ENCODE data around the gene NEAT1. TPM values are rescaled to one million over a fixed set of nuclear protein-coding genes. Genes with fewer than 3 reads are reported as not detected.

NEAT1 gene
- total RNA-seq, 1 donor from 2014 or later: 37.2 TPM

- Mint-ChIP-seq H3K27me3 (ENCODE audit: low read depth) (no peaks in the 10 kb centered on the region), H3K36me3 (ENCODE audit: low read depth) (no peaks in the 10 kb centered on the region), H3K9me3 (no peaks in the 10 kb centered on the region), H3K4me1 (peaks cover 17% of the 10 kb centered on the region), H3K27ac (ENCODE audit: unreplicated experiment) (no peak overlapping the region), H3K4me3 (no peak overlapping the region)
- TF ChIP-seq CTCF (conservative IDR thresholded peaks at IDR 0.05): no peak
- no peak for DNase-seq (ENCODE audit: low read depth, low spot score)
These were observed 11.6 kb downstream of the NEAT1 start for GRCh38 chr11:65434057-65434666.

- no peak overlapping the region for H3K27ac Mint-ChIP-seq (ENCODE audit: unreplicated experiment)
- no peak for DNase-seq (ENCODE audit: low read depth, low spot score)
- no peak for TF ChIP-seq CTCF (conservative IDR thresholded peaks at IDR 0.05)
- H3K27me3 Mint-ChIP-seq (ENCODE audit: low read depth): no peaks in the 10 kb centered on the region
- no peak overlapping the region for H3K4me3 Mint-ChIP-seq
- H3K4me1 Mint-ChIP-seq: peaks cover 10% of the 10 kb centered on the region
- H3K9me3 Mint-ChIP-seq: no peaks in the 10 kb centered on the region
- H3K36me3 Mint-ChIP-seq (ENCODE audit: low read depth): no peaks in the 10 kb centered on the region
These were observed 12.2 kb downstream of the NEAT1 start for GRCh38 chr11:65434667-65435410.

GRCh38 chr11:65435411-65435931 is 12.9 kb downstream of the NEAT1 start:
- Mint-ChIP-seq H3K27ac (ENCODE audit: unreplicated experiment) (no peak overlapping the region), H3K36me3 (ENCODE audit: low read depth) (no peaks in the 10 kb centered on the region), H3K4me1 (peaks cover 4% of the 10 kb centered on the region), H3K4me3 (no peak overlapping the region), H3K9me3 (no peaks in the 10 kb centered on the region), H3K27me3 (ENCODE audit: low read depth) (no peaks in the 10 kb centered on the region)
- no peak for DNase-seq (ENCODE audit: low read depth, low spot score)
- TF ChIP-seq CTCF (conservative IDR thresholded peaks at IDR 0.05): no peak

- Mint-ChIP-seq H3K36me3 (ENCODE audit: low read depth) (no peaks in the 10 kb centered on the region), H3K9me3 (no peaks in the 10 kb centered on the region)
- TF ChIP-seq CTCF (conservative IDR thresholded peaks at IDR 0.05): no peak
These were observed 13.4 kb downstream of the NEAT1 start for GRCh38 chr11:65435981-65436411.

GRCh38 chr11:65436412-65437032 is 13.9 kb downstream of the NEAT1 start:
- no peak overlapping the region for H3K27ac Mint-ChIP-seq (ENCODE audit: unreplicated experiment)
- no peaks in the 10 kb centered on the region for H3K9me3 Mint-ChIP-seq
- no peak for DNase-seq (ENCODE audit: low read depth, low spot score)
- no peak for TF ChIP-seq CTCF (conservative IDR thresholded peaks at IDR 0.05)
- no peak overlapping the region for H3K4me3 Mint-ChIP-seq
- peaks cover 4% of the 10 kb centered on the region for H3K4me1 Mint-ChIP-seq
- H3K27me3 Mint-ChIP-seq (ENCODE audit: low read depth): no peaks in the 10 kb centered on the region
- H3K36me3 Mint-ChIP-seq (ENCODE audit: low read depth): no peaks in the 10 kb centered on the region

More at GRCh38 chr11:65435981-65436411, 13.4 kb downstream of the NEAT1 start:
- Mint-ChIP-seq H3K27ac (ENCODE audit: unreplicated experiment) (no peak overlapping the region), H3K27me3 (ENCODE audit: low read depth) (no peaks in the 10 kb centered on the region), H3K4me3 (no peak overlapping the region), H3K4me1 (peaks cover 4% of the 10 kb centered on the region)
- no peak for DNase-seq (ENCODE audit: low read depth, low spot score)
